H1 (cell line): ENCODE results near the gene RNF128.

Source experiments
- MAFK ChIP-seq: IDR thresholded peaks from 2 replicates; pipeline ENCODE4 v1.6.1; 2012; ENCODE audit warnings: low read depth, mild to moderate bottlenecking, improper control_type of control experiment, low read length
- NRF1 ChIP-seq: IDR thresholded peaks from 2 replicates; pipeline ENCODE4 v1.6.1; 2011; ENCODE audit warnings: mild to moderate bottlenecking, low read depth, low read length, improper control_type of control experiment
- POLR2A ChIP-seq, 2 experiments: IDR thresholded peaks; 1 replicate in 1 of 2; 2 replicates in 1 of 2; pipeline ENCODE4 v1.6.1; 2011; ENCODE audit warnings: low read depth in 2 of 2, low read length in 2 of 2, mild to moderate bottlenecking in 2 of 2; ENCODE audit errors: control extremely low read depth in 1 of 2
- SP1 ChIP-seq: IDR thresholded peaks from 2 replicates; pipeline ENCODE4 v1.6.1; 2011; ENCODE audit warnings: low read depth, low read length
- TF ChIP-seq, protein P1 (sequence below), 3 experiments: IDR thresholded peaks; 1 replicate in 2 of 3; 2 replicates in 1 of 3; pipeline versions ENCODE4 v1.5.1 to v1.6.1; 2011; ENCODE audit warnings: low read length in 3 of 3, mild to moderate bottlenecking in 3 of 3, inconsistent platforms in 2 of 3, low read depth in 1 of 3, moderate library complexity in 1 of 3; ENCODE audit not compliant: insufficient read depth in 1 of 3; ENCODE audit errors: control extremely low read depth in 1 of 3

DNA sequence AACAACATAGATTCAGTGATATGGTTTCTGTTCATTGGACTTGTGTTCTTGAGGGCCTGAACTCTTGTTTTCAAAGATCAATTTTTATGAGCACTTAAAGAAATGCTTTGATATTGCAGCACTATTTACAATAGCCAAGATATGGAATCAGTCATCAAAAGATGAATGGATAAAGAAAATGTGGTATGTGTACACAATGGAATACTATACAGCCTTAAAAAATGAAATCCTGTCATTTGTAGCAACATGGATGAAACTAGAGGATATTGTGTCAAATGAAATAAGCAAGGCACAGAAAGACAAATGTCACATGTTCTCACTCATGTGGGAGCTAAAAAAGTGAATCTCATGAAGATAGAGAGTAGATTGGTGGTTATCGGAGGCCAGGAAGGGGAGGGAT lies 21.9 kb downstream of the RNF128 start:
- TF ChIP-seq NRF1 (no peak), SP1 (no peak), MAFK (no peak), POLR2A (IDR thresholded peaks at IDR 0.05; ENCODE audit: control extremely low read depth in 1 of 2, low read depth in 2 of 2, low read length in 2 of 2) (no peak)
- TF ChIP-seq, protein P1, sequence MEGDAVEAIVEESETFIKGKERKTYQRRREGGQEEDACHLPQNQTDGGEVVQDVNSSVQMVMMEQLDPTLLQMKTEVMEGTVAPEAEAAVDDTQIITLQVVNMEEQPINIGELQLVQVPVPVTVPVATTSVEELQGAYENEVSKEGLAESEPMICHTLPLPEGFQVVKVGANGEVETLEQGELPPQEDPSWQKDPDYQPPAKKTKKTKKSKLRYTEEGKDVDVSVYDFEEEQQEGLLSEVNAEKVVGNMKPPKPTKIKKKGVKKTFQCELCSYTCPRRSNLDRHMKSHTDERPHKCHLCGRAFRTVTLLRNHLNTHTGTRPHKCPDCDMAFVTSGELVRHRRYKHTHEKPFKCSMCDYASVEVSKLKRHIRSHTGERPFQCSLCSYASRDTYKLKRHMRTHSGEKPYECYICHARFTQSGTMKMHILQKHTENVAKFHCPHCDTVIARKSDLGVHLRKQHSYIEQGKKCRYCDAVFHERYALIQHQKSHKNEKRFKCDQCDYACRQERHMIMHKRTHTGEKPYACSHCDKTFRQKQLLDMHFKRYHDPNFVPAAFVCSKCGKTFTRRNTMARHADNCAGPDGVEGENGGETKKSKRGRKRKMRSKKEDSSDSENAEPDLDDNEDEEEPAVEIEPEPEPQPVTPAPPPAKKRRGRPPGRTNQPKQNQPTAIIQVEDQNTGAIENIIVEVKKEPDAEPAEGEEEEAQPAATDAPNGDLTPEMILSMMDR (IDR thresholded peaks at IDR 0.05; ENCODE audit: control extremely low read depth in 1 of 3, insufficient read depth in 1 of 3, low read depth in 1 of 3, low read length in 3 of 3), result no peak
